ENCODE data around the gene NOS1.

NOS1 gene

DNA sequence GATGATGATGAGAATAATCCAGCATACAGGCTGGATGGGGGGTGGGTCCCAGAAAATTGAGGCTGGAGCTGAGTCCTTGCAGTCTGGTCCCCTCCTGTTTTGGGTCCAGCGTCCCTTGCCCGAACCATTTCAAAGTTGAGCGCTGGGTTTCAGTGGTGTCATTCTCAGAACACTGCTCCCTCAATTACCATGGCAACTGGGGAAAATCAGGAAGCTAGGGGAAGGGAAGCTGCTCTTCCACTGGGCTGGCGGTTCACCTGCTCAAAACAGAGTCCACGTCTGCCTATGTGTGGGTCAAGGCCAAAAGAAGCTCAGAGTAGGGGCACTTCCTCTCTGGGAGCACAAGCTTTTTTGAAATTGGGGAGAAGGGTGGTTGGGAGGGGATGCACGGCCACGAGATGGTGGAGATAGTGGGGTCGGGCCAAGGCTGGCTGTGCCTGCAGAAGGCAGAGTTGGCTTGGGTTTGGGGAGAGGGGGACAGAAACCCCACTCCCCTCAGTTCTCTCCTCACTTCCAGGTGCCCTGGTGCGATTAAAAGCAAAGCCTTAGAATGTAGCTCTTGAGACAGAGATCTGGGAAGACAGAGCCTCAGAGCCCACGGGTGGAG is 1.7 kb upstream of the NOS1 start:
- no peak for DNase-seq

DNA sequence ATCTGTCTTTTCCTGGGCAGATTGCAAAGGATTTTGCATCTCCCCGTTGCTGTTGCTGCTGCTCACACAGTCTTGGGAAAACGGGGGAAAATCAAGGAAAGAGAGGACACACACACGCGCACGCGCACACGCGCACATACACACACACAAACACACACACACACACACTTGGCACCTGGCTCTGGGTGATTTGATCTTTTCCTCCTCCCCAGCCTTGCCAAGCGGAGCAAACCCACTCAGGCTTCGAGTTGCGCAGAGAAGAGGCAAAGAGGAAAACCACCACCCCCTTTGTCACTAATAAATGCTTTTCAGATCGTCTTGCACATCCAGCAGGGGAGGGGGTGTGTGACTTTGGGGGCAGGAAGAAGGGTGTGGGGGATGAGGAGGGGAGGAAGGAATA is 965 bp upstream of the NOS1 start:
- DNase-seq, result no peak

DNA sequence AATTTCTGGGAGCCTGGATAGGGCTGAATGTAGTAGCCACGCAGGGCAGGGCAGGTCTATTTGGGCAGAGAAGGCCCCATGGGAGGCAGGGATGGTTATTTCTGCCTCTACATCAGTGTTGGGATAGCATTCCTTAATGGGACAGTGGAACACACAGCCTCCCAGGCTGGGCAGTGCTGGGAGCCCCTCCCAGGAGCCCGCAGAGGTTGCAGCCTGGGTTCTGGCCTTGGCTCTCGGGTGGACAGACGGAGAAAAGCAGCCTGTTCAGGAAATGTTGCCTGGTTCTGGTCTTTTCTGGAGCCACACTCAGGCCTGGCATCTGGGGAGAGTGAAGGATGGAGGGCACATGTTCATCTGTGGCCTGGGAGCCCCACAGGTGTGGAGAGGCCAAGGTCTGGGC is 479 bp upstream of the NOS1 start:
- DNase-seq, result no peak

DNA sequence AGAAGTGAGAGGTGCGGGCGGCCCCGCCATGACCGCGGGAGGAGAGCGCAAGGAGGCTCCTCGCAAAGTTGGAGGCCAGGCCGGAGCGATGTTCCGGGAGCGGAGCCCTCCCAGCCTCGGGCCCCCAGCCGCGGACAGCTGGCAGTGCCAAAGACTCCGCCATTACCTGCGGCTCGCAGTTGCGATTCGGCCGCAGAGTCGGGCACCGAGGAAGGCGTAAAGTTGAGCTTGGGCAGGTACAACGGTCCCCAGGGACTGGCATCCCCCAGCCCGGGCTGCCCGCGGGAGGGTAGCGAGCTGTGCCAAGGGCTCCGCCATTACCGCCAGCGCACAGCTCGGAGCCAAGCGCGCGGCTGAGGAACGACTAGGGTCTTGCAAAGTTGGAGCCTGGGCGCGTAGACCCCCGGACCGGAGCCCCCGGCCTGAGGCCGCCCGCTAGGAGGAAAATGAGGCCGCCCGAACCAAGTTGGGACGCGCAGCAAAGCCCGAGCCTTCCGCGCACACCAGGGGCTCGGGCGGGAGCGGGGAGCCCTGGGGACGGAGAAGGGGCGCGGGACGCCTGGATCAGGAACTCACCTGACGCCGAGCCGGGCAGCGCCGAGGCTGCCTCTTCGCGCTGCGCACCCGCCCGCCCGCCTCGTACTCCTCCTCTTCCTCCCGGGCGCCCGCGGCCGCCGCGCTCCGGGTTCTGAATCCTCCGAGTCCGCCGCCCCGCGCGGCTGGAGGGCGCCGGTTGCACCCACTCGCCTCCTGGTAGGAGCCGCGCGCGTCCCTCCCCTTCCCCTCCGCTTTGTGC is 677 bp downstream of the NOS1 start:
- DNase-seq, result no peak

DNA sequence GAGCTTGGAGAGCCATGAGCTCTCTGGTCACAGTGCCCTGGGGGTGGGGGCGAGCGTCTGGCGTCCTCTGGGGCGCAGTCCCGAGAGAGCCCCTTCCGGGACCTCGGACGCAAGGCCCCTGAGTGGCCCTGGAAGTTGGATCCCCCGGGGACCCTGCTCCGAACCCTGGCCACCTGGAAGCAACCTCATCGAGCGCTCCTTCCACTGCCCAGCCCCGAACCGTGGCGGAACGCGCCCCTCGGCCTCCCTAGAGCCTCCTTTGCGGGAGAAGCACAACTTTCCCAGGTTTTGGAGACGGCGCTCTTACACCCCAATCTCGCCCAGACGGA is 1.2 kb downstream of the NOS1 start:
- DNase-seq, result no peak

DNA sequence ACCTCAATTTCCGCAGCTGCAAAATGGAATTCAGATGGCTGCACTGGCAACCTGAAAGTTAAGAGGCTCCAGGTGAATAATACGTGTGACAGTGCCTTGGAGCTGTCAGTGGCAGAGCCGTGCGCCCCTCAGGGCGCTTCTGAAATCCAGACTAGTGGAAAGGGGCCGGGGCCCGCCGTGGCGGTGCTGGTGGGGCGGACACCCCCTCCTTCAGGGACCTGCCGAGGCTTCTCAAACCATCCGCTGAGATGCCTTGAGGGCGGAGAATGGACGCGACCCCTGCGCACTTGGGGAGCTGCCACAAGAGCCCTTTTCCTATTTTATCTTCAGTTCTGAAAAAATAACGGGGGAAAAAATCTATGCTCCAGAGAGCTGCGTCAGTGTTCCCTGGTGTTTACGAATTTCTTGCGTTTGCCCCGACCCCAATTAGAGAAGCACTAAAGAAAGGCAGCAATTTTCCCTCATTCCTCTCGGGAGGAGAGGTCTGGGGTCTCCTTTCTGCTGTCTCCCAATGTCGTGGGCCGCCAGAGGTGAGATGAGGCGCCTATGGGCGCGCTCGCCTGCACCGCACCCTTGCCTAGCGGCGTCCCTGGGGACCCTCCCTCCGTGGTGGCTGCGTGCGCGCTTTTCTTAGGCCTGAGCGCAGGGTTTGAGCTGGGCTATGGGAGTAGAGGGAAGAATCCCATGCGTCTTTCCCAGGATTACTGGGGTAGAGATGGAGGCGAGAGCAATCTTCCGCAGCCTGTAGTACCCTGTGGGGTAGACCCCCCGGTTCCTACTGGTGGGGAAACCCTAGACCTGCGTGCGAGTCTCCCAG is 2.2 kb downstream of the NOS1 start:
- no peak for DNase-seq

DNA sequence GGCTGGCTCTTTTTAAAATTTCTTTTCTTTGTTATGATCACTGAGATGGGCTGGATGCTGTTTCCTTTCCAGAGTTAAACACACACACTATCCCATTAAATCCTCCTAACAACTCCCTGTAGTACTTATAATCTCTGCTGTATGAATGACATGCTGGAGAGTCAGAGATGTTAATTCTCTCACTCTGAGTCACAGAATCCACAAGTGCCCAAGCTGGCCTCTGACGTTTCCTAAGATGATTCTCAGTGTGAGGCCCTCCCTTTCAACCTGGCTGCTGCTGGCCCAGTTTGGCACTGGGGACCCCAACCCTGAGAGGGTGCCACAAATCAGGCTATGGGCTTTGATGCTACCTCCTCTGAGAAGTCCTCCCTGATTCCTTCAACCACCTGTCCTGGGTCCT is 5.4 kb downstream of the NOS1 start:
- no peak for DNase-seq

DNA sequence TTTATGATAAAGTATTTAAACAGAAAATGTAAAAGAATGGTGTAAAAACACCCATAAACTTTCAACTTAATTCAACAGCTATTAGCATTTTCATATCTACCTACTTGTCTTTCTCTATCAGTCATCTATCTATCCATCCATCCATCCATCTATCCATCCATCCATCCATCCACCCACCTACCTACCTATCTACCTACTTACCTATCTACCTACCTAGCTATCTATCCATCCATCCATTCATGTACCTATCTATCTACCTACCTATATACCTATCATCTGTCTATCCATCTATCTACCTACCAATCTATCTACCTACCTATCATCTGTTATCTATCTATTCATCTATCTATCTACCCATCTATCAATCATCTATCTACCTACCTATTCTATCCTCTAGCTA is 8.5 kb downstream of the NOS1 start:
- DNase-seq, result no peak

DNA sequence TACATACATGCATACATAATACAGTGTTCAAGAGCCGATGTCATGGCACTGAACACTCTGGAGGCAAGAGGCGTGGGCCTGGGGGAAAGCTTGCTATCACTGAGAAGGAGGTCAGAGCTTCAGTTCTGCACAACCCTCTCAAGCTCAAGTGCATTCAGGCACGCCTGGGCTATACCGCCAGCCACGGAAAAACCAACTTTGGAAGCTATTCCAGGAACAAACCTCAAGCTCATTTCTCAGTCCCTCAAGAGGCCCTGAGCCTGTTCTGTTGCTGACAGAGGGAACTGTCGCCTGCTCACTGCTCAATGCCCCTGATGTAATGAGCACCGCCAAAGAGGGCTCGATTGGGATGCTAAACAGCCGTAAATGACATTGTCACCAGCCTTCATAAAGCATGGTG is 9.2 kb downstream of the NOS1 start:
- no peak for DNase-seq

DNA sequence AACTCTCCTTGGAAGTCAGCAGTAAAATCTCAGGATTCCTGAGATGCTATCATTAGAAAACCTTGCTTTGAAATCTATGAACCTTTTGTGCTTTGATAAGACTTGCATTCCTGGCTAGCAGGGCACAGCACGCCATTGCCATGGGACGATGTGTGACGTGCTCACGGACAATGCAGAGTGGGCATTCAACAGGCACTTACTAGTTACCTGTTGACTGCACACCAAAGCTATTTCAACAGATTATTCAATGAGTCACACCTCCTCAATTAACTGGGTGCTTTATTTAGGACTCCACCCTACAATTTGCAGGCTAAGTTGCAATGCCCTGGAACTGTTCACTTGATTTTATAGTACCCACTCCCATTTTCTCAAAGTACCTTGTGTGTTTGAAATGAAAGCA is 11.3 kb downstream of the NOS1 start:
- no peak for DNase-seq

DNA sequence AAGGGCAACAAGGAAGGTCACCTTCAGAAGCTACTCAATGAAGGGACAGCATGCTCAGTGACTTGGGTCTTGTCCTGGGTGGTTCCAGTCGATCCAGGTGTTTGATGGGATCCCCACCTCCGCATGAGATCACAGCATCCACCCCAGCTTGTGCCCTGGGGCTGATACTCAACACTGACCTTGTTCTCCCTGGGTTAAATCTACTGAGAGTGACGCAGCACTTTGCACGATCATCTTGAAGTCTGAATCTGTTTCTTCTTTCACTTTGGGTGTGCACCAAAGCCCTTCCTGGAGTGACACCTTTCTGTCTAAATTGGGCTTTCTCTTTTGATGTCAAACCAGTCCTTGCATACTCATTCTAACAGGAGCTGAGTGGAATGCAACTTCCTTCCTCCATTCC is 13.8 kb downstream of the NOS1 start:
- DNase-seq, result no peak

DNA sequence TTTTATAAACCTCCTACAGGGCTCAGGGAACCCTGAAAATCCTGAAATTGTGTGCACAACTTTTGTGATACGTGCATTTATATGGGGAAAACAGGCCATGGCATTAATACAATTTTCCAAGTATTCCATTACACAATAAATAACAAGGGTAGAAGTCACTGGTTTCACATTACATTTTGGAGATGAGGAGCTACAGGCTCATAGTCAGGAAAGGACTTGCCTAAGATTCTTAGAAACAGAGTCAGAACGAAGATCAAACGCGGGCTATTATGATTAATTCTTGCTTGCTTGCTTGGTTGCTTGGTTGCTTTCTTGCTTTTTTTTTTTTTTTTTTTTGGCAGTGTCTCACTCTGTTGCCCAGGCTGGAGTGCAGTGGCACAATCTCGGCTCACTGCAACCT is 16.7 kb downstream of the NOS1 start:
- DNase-seq, result no peak

DNA sequence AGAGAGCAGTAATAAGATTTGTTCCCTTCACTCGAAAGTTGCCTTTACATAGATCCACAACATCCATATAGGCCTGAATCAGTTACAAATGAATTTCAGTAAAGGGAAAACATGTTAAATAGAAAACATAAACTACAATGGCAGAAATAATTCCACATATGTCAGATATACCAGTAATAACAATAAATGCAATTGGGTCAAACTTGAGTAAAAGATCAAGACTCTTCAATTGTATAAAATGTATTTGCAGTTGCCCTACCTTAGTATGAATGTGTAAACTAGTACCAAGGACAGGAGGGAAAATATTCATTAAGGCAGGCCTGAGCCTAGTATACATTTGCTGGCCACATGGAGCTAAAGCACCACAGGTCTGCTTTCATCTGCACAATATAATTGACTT is 17.6 kb downstream of the NOS1 start:
- DNase-seq, result no peak

DNA sequence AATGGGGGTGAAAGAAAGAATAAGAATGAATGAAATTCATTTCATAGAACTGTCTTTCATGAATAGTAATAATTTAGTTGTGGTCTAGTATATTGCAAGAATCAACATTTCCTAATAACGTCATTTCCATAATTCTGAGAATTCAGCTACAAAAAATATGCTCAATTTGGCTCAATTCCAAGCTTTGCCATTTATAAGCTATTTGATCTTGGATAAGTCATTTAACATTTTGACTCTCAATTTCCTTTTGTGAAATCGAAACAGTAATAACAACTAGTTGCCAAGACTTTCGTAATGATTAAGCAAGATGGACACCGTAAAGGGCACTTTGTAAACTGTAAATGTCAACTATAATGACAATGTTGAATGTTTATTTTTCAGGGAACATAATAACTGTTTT is 18.1 kb downstream of the NOS1 start:
- DNase-seq, result no peak

DNA sequence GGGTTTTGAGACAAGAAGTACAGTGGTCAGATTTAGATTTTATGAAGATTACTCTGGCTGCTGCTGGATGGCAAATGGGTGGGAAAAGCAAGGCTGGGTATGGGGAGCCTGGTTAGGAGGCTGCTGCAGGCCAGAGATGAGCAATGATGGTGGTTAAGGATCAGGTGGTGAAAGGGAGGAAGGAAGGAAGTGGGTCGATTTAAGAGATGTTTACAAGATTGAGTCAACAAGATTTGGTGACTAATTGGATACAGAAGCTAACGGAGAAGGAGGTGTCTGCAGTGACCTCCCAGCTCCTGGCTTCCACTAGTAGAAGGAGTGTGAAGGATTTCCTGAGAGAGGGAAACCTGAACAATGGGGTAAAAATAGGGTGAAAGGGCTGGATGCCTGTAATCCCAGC is 18.7 kb downstream of the NOS1 start:
- no peak for DNase-seq

DNA sequence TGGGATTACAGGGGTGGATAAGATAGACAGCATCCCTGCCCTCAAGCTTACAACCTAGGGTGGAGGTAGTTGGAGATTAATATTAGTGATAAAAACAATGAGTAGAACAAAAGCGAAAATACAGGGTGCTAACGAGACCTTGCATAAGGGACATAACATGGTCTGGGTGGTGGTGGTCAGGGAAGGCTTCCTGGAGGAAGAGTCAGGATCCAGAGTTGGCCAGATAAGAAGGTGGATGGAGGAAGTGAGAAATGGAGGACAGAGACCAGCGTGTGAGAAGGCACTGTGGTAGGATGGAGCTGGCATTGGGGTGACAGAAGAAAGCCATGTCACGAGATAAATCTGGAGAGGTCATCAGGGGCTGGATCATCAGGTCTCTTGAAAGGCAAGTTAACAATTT is 19.2 kb downstream of the NOS1 start:
- no peak for DNase-seq

DNA sequence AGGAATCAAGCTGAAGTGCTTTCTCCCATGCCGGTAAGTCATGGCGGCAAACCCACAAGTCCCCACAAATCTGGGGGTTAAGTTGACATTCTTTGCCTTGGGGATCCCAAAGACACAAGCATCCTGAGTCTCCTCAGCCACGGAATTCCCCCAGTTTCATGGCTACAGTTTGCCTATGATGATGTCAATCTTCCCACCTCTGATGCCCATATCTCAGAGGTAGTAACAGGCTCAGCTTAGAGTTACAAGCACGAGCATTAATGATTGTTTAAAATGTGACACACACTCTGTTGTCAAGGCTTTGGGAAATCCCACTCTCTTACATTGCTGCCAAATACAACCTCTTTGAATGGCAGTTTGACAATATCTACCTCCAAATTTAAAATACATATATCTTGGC is 22.3 kb downstream of the NOS1 start:
- no peak for DNase-seq

DNA sequence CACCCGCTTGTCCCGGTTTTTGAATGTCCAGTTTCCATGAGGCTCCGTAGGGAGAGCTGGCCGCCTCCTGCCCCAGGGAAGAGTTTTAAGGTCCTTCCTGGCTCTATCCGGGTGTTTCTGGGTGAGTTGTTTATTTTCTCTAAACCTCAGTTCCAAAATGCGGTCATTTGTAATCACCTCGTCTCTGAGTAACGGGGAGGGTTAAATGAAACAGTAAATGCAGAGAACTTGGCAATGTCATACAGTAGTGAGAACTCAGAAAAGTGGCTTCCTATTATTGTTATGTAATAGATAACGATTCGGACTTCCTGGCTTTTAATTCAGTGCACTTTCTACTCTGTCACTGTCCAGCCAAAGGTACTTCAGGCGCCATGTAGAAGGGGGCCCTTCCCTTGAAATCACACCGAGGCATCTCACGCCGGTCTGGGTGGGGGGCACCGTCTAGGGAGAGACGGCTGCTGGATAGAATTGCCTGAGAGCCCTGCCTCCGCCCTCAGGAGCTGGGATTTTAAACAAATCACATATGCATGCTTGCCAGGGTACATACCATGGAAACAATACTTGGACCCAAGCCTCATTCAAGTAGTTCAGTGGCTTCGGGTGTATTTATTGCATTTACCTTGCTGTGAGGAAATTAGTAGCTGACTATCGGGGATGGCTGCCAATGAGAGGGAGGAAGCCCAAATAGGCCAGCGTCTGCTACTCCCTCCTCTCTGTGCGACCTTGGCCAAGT is 26.4 kb downstream of the NOS1 start:
- no peak for DNase-seq

DNA sequence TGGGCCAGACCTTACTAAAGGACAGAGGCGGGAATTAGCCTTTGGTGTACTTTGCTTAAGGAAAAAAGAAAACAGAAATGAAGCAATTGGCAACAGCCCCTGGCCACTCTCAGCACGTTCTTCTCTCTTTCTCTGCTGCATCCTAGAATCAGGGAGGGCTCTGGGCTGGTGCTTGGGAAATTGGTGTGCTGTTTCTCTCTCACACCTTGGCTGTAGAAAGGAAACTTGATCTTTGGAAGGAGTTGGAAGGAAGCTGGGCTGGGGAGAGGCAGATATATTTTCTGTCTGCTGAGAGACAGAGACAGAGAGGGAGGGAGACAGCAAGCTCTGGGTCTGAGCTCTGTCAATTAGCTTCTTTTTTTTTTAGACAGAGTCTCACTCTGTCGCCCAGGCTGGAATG is 27.4 kb downstream of the NOS1 start:
- DNase-seq, result no peak

DNA sequence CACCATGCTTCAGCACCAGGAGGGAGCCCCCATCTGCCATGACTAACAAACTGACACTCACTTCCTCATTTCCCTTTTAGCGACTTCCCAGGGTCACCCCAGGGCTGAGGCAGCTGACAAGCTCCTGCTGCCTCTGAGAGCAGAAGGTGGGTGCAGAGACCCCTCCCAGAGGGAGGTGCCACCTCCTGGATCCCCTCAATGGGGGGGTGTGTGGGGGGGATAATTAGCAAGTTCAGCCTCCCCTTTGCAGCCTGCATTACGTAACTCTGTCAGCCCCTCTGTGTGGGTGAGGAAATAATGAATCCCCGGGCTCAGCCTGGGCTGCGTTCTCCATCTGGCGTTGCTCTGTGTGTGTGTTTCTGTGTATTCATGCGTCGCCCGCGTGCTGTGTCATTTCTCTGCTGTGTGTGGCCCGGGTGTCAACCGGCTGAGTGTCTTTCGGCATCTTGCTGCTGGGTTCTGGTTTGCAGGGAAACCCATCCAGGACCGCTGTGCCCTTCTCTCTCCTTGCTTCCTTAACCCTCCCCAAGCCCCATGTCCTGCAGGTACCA is 28.0 kb downstream of the NOS1 start:
- no peak for DNase-seq

DNA sequence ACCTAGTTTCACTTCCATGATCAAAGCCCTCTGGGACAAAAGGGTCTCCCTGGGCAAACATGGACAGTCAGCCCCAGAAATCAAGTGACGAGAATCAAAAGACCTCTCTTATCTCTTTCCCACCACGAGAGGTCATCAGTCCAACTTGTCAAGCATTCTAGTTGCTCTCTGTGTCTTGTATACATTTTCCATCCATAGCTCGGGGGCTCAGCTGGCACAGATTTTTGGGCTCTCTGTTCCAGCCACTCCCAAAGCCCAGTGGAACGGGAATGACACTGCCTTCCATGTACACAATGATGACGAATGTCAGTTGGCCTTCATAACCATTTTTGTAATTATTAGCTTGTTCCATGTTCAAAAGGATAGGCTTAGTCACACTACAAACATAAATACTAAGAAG is 29.7 kb downstream of the NOS1 start:
- DNase-seq, result no peak

DNA sequence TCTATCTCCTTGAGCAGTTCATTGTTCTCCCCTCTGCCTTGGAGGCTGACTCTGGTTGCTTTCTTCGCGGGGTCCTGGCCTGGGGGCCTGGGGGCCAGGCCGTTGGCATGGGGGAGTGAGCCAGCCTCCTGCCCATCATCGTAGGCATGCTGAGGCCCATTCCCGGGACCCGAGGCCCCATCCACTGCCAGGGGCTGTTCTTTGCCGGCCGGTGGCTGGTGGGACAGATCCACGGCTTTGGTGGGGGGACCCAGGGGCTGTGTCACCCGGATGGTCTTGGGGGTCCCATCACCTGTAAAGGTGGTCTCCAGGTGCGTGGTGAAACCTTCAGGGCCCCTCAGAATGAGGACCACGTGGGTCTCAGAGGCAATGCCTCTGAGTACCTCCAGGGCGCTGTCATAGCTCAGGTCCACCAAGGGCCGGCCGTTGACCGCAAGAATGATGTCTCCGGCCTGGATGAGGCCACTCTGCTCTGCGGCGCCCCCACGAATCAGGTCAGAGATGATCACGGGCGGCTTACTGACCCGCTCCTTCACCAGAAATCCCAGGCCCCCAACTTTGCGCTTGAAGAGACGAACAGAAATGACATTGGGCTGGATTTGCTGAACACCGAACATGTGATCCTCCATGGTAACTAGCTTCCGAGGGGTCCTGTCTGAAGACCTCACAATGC is 30.8 kb downstream of the NOS1 start:
- no peak for DNase-seq

DNA sequence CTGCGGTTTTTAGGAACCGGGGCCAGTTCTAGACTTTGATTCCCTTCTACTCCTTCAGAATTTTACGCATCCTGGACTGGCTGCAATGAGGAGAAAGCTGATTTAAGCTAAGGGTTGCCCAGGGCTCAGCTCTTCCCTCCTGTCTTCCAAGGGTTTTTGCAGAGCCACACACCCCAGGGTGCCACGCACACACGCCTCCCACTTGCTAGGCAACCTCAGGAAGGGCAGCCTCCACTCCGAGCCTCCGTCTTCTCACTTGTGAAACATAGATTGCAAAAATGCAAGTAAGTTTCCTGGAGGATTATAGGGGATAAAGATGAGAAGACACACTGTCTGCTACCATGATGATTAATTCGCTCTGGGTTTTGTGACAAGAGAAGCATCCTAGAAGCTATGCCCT is 31.7 kb downstream of the NOS1 start:
- DNase-seq, result no peak

All from GDM1 (cell line).